DLD1 (cell line): ENCODE measurements around the gene CALHM5.

Experiments
- in situ Hi-C: cut with HindIII; loops from 2 replicates; pipeline ENCODE4 v1.10.0; 2017; ENCODE audit warnings: low sequenced_read_pairs

Gene CALHM5

DNA sequence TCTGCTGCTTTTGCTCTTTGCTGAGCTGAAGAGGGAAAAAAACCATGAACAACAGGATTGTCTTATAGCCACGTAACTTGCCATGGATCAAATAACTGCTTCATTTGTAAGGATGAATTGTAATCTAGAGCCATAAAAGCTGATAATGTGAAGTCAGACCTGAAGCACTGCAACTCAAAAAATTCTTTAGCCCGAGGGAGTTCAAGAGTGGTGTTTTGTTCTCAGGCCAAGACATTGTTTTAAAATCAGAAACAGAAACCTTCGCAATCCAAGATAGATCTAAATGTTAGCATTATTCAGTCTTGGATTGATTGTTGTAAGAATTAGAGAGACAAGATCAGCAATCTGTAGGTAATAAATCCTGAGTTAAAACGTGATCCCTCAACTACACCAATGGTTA lies 34.2 kb downstream of the CALHM5 start, which contains the start of gene TRAPPC3L:
Gene TRAPPC3L (minus strand): TSS at position 34 of the 400 bp plus-strand sequence. CDS start 170 bp downstream, outside the sequence.
- in situ Hi-C loops: no loop called here

DNA sequence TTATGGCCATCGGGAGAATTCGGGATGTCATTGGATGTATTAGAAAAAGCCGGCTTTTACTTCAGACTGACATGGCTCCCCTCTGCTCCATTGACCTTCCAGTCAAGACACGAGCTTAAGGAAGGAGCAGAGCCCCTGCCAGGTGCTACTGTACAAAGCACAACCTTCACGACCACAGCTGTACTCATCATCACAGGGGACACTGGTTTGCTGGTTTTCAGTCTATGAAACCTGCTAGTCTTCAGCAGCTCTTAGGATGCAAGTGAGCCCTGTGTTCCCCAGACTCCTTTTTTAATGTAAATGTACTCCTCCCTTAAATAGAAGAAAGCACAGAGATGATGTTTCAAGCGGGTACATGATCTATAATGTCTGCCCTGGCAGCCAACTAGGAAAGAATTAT lies 35.9 kb downstream of the CALHM5 start:
- in situ Hi-C loops: no loop called here

DNA sequence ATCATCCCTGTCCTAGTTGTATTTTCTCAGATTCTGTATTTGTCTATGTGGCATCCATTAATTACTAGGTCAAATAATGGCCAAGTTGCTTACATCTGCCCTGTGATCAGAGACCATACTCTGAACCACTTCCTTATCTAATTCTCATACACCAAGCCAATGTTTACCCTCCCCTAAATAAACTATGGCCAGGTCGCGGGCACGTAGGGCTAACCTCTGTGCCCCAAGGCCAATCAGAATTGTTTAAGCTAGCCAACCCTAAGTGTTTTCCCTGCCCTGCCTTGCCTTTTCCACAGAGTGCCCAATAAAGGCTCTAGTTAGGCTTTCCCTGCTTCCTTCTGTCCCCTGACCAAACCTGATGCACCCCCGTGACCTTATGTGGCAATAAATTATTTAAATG lies 39.4 kb downstream of the CALHM5 start:
- in situ Hi-C loops: no loop called here

DNA sequence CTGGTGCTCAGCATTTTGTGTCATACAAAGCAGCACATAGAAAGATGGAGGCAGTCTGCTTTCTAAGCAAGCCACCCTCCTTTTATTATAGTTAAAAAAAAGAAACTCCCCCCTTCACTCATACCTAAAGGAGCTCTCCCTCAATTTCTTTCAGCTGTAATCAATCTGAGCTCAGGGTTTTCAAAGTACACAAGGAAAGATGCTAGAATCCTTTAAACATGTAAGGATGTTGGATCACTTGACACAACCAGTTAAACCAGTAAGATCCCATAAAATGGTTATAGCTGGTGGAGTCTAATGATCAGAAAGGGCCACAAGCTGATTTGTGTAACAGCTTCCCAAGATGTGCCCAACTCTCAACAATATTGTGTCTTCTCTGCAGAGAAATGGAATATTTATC lies 42.0 kb downstream of the CALHM5 start, which contains the start of gene CALHM4:
Gene CALHM4 (plus strand): TSS at position 301 of the 400 bp plus-strand sequence. CDS start 43 bp downstream, at position 344.
- in situ Hi-C loops: no loop called here

DNA sequence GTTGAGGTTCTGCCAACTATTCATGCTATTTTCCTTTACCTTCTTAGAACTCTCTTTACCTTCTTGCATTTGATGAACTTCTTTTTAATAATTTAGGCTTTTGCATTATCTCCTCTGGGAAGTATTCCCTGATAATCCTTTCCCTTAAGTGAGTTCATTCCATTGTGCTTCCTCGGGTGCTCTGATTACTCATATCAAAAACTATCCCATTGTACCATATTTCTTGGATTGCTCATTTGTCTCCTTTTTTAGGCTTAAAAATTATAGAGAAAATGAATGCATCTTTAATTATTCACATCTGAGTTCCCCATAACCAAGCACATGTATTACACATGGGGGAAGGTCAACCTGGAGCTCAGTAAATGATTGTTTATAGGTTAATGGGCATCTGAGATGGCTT lies 44.6 kb downstream of the CALHM5 start:
- in situ Hi-C loops: no loop called here

DNA sequence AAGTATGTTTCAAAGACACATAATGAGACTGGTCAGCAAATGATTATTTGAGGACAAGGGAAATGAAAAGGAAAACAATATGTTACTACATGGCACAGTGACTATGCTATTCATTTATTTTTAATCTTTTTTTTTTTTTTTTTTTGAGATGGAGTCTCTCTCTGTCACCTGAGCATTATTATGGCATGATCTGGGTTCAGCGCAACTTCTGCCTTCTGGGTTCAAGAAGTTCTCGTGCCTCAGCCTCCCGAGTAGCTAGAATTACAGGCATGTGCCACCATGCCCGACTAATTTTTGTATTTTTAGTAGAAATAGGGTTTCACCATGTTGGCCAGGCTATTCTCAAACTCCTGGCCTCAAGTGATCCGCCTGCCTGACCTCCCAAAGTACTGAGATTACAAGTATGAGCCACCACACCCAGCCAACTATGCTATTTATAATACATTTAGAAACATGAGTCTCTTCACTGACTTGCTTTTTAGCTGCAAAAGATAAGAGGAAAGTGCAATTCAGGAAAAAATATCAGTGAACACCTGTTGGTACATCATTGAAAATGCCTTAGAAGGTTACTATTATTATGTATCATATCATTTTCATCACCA lies 45.5 kb downstream of the CALHM5 start:
- in situ Hi-C loops: no loop called here

DNA sequence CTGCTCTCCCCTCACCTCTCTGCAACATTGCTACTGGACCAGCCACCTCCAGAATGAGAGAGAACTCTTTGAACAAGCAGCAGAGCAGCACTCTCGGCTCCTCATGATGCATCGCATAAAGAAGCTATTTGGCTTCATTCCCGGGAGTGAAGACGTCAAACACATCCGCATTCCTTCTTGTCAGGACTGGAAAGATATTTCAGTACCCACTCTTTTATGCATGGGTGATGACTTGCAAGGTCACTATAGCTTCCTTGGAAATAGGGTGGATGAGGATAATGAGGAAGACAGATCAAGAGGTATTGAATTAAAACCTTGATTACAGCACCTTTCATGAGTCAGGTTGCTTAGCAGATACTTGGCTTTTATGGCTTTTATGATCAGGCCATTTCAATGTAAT lies 46.5 kb downstream of the CALHM5 start:
- in situ Hi-C loops: no loop called here

DNA sequence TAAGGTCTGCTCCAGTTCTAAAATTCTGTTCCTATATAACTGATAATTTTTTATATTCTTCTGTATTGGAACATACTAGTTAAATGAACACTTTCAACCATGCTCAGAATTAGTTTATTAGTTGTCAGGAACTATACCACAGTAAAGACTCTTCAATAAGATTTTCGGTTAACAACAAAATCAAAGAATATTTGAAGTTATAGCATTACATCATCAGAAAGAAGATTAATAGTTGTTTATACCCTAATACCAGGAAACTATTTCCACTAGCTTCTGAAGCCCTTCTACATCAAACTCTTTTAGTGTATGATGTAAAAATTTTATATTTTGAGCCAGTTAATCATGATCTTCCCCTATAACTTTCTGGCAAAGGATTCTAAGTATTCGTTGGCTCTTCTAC lies 48.7 kb downstream of the CALHM5 start:
- in situ Hi-C loops: no loop called here

DNA sequence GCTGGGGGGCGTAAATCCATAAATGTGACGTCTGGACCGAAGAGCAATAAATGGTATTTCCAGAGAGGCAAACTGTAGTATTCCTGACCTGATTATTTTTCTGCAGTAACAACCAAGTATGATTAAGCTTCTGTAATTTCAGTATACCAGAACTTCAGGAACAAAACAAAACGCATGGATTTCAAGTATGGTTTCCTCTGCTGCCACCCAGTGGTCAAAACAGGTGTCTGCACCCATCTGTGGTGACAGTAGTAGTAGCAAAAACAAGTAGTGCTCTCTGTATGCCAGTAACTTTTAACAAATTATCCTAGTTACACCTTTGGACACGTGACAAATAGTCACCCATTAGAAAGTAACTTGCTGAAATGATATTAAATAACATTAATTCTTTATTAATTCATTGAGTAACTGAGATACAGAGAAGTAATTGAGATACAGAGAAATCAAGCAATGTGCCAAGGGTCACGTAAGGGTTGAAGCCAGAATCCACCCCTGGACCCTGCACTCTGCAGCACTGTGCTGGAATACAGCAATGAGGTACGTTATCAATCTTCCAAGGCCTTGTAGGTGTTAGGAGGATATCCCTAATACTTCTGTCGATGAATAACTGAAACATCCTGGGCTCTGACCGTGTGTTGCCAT lies 50.1 kb downstream of the CALHM5 start:
- in situ Hi-C loops: no loop called here

DNA sequence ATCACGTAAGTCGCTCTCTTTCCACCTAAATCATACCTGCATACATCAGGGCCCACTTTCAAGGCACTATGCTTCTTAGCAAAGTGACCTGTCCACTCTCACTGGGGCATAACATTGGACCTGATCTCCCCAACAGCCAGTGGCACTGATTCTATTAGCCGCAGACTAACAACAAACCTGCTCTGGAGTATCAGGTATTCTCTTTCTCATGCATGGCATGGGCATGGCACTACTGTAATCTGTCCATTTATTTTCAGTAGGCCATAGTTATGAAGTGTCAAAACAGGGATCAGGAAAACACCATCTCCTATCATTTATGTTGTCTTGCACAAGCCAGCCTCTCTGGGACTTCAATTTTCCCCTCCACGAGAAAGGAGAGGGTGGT lies 50.6 kb downstream of the CALHM5 start:
- in situ Hi-C loops: no loop called here

DNA sequence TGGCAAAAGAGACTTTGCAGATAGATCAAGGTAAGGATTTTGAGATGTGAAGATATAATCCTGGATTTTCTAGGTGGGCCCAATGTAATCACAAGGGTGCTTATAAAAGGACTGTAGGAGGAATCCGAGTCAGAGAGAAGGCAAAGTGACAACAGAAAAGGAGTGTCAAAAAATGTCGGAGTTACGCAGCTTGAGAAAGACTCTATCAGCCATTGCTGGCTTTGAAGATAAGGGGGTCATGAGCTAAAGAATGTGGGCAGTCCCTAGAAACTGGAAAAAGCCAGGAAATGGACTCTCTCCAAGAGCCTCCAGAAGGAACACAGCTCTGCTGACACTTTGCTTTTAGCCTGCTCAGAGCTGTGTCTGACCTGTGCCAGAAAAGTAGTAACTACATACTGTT lies 51.2 kb downstream of the CALHM5 start:
- in situ Hi-C loops: no loop called here

DNA sequence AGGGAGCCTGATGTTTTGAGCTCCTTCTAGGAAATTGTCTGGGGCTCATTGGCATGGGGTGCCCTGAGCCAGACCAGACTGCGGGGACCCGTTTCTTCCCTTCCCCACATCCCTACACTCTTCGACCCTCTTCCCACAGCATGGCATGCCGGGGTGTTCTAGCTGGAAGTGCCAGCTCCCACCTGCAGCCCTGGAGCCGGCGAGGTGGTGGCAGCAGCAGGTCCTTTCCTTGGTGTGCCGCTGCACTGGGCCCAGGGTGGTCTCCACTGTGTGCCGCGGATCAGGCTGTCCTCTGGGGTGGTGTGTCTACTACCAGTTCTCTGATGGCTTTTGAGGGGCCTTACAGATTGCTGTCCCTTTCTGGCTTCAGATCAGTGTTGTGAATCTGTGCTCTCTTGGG lies 52.4 kb downstream of the CALHM5 start:
- in situ Hi-C loops: no loop called here

DNA sequence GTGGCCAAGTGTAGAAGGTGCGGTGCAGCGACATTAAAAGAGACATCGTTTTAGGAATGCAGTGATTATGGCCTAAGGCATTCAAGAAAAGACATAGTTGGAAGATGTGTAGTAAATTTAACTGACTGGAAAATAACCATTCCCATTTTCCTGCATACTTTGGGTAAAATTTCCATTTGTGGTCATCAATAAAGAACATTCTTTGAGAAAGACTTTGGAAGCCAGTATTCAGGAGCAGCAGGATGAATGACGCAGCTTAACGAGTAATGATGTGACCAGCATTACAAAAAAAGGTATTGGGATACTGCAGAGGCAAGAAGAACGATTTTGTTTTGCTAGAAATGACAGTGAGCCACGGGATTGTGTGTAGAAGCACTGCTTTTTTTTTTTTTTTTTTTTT lies 52.9 kb downstream of the CALHM5 start:
- in situ Hi-C loops: no loop called here

DNA sequence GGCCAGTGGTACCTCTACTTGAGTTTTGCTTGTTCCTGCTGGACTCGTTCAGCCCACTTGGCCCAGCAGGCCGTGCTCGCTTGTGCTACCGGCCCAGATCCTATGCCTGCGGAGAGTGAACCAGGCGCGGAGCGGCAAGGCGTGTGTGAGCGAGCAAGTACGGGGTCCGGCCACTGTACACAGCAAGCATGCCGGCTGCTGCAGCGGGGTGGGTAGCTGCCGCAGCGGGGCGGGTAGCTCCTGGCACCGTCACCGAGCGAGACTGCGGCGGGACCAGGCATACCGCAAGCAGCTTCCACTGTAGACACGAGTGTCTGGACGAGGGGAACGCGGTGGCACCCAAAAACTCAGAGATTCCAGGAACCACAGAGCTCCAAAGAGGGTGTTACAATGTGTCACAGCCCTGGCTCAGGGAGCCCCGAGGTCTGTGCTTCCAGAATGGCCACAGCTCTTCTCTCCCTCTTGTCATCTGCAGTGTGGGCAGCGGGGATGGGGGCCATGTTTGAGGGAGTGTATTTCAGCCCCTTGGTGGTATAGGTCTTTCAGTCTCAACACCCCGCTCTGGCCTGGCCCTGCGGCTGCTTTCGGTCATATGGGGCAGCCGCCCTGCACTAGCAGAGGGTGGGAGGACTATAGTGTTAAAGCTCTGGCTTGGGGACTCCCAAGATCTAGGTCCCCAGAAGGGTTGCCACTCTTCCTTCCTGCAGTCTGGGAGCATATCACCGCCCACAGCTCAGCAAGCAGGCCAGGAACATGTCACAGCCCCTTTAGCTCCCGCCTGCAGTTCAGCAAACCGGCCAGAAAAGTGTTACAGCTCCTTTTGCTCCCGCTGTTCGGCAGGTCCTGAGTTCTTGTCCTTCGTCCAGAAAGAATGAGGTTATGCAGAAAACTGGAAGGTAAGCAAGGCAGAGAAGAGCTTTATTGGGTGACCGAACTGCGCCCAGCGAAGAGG lies 53.8 kb downstream of the CALHM5 start:
- in situ Hi-C loops: no loop called here

DNA sequence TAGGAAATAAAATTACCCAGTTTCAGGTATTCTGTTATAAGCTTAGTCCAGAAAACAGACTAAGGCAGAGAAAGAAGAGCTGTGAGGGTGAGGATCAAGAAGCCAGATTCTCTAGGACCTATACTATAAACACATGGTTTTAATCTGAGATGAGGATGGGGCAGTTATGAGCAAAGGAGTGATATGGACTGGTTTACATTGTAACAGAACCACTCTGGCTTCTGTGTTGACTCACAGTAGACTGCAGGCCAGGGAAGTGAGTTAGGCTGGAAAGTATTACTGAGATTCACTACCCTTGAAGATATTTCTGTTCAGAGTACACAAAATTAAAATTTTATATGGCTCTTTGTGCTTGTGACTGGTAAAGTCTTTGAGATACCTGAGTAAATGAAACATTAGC lies 56.7 kb downstream of the CALHM5 start:
- in situ Hi-C loops: no loop called here

DNA sequence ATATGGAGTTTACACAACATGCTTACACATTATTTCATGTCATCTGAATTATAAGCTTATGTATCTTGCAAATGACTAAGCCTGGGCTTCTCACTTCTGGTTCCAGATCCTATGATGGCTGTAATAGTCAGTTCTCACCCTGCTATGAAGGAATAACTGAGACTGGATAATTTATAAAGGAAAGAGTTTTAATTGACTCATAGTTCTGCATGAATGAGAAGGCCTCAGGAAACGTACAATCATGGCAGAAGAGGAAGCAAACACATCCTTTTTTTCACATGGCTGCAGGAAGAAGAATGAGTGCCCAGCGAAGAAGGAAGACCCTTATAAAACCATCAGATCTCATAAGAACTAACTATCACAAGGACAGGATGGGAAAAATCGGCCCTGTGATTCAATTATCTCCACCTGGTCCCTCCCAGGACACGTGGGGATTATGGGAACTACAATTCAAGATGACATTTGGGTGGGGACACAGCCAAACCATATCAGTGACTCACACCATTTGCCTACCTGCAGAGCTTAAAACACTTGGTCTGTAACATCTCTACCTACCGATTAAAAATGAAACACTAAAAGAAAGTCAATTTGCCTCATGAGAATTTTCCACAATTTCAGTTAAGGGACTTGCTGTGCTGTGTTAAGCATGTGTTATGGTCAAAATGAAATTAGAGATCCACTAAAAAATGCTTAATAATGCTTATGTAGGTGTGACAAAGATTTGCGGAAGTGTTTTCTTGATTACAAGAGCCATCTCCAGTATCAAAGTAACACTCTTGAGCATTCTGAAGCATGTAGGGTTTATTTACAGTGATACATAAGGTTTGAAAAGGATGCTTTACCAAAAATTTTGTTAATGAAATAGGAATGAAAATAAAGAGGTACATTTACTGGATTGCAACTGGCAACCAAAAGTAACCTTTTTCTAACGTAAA lies 57.6 kb downstream of the CALHM5 start:
- in situ Hi-C loops: no loop called here

DNA sequence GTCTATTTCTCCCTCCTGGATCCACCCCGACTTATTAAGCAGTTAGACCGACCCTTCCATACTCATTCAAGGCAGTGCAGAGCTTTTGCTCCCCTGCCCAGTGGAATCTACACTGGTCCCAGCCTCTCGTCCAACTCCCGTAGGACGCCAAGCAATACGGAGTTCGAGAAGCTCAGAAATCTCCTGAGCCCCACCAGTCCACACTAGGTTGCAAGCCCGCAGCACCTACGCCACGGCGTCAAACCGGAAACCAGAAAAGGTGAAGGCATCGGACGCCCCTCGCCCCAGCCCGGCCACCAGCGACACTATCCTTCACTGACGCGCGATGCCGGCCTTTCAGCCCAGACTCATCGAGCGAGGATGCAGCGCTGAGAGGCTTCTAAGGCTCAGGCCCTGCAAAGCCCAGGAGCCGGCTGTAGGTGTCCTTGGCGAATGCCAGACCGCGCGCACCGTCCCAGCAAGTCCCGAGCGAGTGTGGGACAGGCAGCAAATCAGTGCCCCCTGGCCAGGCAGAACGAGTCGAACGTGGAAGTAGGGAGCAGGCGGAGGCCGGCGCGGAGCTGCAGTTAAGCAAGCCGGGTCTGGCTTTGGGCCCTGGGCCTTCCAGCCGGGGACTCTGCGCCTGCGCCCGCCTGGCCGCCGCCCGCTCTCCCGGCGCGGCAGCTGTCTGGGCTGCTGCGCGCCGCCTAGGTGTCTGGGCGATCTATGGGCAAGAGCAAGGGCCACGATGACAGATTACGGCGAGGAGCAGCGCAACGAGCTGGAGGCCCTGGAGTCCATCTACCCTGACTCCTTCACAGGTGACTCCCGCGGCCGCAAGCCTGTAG lies 59.6 kb downstream of the CALHM5 start, which contains the start of gene RWDD1:
Gene RWDD1 (plus strand): TSS at position 649 of the 827 bp plus-strand sequence. CDS start 79 bp downstream, at position 728.
- in situ Hi-C loops: no loop called here

DNA sequence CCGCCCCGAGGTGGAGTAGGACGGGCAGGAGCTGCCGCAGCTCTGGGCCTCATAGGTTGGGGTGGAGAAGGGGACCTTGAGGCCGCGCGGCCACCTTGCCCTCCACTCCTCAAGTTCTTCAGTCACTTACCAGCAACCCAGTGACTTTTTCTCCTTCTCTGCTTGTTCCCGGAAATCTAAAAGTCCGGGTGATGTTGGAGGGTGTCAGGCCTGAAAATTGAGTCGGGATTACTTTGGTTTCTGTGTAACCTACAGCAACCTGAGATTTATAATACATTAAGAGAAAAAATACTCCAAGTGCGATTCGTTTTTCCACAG lies 60.2 kb downstream of the CALHM5 start:
- in situ Hi-C loops: no loop called here

DNA sequence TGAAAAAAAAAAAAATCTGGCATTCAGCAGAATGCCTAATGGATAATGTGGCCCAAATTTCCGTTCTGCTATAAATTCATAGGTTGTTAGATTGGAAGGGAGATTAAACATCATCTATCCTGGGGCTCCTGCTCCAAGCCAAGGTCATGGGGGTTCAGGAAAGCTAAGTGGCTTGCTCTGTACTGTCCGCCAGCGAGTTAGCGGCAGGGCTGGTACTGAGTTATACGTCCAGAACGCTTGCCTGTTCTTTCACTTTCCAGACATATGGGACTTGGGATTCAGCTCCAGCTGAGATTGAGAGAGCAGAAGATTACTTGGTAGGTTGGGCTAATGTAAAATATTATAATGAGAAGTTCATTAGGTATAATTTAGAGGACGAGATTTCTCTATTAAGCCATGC lies 60.7 kb downstream of the CALHM5 start:
- in situ Hi-C loops: no loop called here
